HG03565 (cell line): ENCODE measurements around the gene PXN.

ENCODE experiments used
- ATAC-seq: cut with Tn5 transposase; IDR thresholded peaks from one replicate; pipeline ENCODE4 v1.9.1; 2021; ENCODE audit warnings: mild to moderate bottlenecking, moderate library complexity; ENCODE audit not compliant: unreplicated experiment

The PXN gene

GRCh38 chr12:120265473-120266179, at the start of gene PXN:
TSS of gene PXN (minus strand) at chr12:120265730. CDS start at chr12:120265629, 101 bp downstream.
- no peak for ATAC-seq

- ATAC-seq, result no peak
These were observed 48.7 kb upstream of the PXN start for GRCh38 chr12:120314220-120314619.

GRCh38 chr12:120301962-120302815, 36.7 kb upstream of the PXN start, which contains the start of gene SIRT4:
TSS of gene SIRT4 (plus strand) at chr12:120302321. CDS start at chr12:120303562, 1,241 bp downstream.
- ATAC-seq, result peak; percentile 96

GRCh38 chr12:120292661-120293531, 27.4 kb upstream of the PXN start, which contains the start of gene RNU4-1:
TSS of gene RNU4-1 (minus strand) at chr12:120293237.
- ATAC-seq, result peak; percentile 30

- no peak for ATAC-seq
These were observed 26.8 kb upstream of the PXN start for GRCh38 chr12:120292411-120292660.

- ATAC-seq, result no peak
These were observed 25.2 kb upstream of the PXN start for GRCh38 chr12:120290609-120291305.

- ATAC-seq, result no peak
These were observed 22.0 kb upstream of the PXN start for GRCh38 chr12:120287491-120287890.

GRCh38 chr12:120286768-120287490, 21.4 kb upstream of the PXN start:
- no peak for ATAC-seq

- ATAC-seq, result no peak
These were observed 18.9 kb upstream of the PXN start for GRCh38 chr12:120284381-120284780.

GRCh38 chr12:120283318-120283717, 17.8 kb upstream of the PXN start:
- ATAC-seq, result no peak

- no peak for ATAC-seq
These were observed 12.9 kb upstream of the PXN start for GRCh38 chr12:120278137-120279069.

- ATAC-seq, result no peak
These were observed 11.2 kb upstream of the PXN start for GRCh38 chr12:120276734-120277133.

GRCh38 chr12:120267736-120268135, 2.2 kb upstream of the PXN start:
- no peak for ATAC-seq

- no peak for ATAC-seq
These were observed 795 bp upstream of the PXN start for GRCh38 chr12:120266180-120266870.

GRCh38 chr12:120264904-120265472, 542 bp downstream of the PXN start:
- ATAC-seq, result no peak

GRCh38 chr12:120264086-120264903, 1.2 kb downstream of the PXN start:
- ATAC-seq, result no peak

- no peak for ATAC-seq
These were observed 1.8 kb downstream of the PXN start for GRCh38 chr12:120263748-120264085.
